C1 segment of cervical spinal cord (tissue), 14 donors: ENCODE measurements around the gene ZNF296.
"Not testable (repeated sequence)": the region's sequence is repeated elsewhere in the genome, so short reads cannot be mapped to it uniquely, and the experiment has no call there.

Experiments used
- DNase-seq, 14 donors: peaks; one replicate each; lab custom pipeline; 2025; lab: John Stamatoyannopoulos, UW

ZNF296 gene

DNA sequence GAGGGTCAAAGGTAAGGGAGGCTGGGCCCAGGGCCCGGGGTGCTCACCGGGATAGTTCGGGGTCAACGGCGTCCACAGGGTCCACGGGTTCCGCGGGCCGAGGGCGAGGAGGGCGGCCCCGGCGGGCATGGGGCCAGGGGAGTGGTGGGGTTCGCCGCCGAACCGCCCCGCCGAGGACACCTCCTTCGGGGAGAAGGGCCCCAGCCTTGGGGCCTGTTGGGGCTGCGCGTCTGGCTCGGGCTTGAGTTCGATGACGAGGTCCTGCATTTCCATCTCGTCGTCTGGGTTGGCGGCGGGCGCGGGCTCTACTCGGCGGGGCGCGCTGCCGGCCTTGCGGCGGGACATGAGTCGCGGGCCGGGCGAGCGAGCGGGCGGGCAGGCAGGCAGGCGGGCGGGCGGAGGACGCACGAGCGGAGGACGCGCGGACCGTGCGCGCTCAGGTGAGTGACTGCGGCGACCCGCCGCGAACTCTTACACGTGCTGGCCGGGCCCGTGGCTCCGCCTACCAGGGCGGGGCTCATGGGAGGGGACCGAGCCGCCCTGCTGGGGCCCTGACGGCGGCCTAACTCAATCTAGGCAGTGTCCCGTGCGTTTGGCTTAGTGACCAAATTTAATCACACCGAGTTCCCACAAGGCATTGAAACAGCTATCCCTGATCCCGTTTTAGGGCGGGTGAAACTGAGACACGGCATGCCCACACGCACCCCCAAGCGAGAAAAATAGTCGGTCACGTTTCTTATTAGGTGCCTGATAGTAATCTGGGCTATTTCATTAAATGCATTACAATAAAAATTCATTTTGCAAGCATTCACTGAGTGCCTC lies at the start of gene ZNF296:
Gene ZNF296, minus strand, starts transcription at position 450 of the 822 bp plus-strand sequence. Its CDS starts 105 bp downstream, at position 345.
- DNase-seq: peak in 5 of 14 donors; percentile 15 to 74 (median 27)

DNA sequence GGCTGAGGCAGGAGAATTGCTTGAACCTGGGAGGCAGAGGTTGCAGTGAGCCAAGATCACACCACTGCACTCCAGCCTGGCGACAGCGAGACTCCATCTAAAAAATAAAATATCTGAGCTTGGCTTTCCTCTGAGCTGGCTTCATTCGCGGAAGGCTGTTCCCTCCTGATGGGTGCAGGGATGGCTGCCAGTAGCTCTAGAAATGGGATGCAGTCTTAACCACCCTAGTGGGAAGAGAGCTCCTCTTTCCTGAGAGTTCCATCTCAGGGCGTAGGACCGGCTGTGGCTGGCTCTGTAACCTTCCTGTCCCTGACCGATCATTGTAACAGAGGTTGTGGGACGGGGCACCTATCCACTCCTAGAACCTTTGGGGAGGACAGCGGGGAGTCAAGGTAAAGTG lies 49.1 kb upstream of the ZNF296 start:
- peak in 1 of 14 donors; percentile 25 for DNase-seq

DNA sequence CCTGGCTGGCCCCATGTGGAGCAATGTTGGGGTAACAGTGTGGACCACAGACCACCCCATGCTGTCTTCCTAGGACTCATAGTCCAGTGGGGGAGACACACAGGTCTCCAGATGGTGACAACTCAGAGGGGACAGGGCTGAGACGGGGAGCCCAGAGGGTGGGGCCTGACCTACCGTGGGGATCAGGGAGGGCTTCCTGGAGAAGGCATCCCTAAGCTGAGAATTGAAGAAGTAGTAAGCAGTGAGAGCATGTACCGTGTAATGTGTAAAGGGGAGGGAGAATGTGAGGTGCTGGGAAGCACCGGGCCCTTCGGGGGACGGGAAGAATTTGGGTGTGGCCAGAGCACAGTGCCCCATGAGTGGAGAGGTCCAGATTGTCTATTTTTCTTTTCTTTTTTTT lies 47.7 kb upstream of the ZNF296 start:
- DNase-seq: no peak

DNA sequence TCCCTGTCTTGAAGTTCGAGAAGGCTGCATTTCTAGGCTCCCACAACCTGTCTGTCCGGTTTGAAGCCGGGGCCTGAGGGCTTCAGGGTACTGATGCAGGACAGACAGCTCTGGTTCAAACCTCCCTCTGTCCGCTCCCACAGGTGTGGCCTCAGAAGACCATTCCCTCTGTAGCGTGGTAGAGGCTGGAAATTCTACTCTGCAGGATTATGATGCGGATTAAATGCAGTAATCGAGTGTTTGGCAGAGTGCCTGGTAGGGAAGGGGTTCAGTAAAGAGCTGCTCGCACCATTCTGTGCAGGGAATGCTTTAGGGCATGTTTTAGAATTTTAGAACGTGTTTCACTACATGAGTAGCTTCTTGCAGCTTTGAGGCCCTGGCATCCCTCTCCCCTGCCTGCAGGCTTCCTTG lies 47.2 kb upstream of the ZNF296 start:
- DNase-seq: no peak

- no peak for DNase-seq
Measured at GRCh38 chr19:45122832-45123231, 46.6 kb upstream of the ZNF296 start.

GRCh38 chr19:45121827-45122345 lies 45.6 kb upstream of the ZNF296 start:
- no peak for DNase-seq

DNA sequence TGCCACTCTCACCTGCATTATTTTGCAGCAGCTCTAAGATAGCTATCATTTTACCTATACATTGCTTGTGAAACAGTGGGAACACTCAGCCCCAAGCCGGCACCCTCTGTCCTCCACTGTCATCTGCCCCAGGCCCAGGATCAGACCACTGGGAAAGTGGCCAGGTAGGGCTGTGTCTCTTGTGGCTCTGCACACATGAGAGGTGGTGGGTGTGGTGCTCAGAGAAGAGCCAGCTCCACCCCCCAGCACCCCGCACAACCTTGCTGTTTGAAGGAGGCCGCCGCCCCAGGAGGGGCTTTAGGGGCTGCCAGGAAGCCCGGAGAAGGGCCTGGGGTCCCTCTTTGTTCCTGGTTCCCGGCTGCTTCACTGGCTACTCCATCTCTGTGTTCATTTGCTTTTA lies 43.3 kb upstream of the ZNF296 start:
- DNase-seq: no peak

GRCh38 chr19:45118591-45119355 lies 42.5 kb upstream of the ZNF296 start:
- DNase-seq: peak in 1 of 14 donors; percentile 65

DNA sequence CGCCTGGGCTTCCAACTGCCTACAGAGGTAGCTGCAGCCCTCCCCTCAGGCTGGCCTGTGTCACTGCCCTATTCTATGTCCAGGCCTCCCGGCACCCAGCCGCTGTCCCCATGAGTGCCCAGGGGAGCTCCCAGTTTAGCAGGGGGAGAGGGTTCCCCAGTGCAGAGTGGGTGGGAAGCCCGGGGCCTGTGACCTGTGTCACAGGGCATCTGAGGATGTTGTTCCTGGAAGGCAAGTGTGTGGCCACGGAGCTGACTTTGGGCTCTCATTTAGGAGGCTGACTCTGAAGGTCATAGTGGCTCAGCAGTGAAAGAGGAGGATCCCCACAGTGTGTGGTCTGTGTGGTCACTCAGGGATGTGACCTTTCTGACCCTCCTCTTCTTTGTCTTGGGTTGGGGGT lies 41.8 kb upstream of the ZNF296 start:
- DNase-seq: peak in 1 of 14 donors; percentile 65

GRCh38 chr19:45117671-45118070 lies 41.4 kb upstream of the ZNF296 start:
- DNase-seq: peak in 1 of 14 donors; percentile 54

- peak in 1 of 14 donors; percentile 53 for DNase-seq
Measured at GRCh38 chr19:45117167-45117594, 40.9 kb upstream of the ZNF296 start.

- DNase-seq: no peak
Measured at GRCh38 chr19:45115809-45116615, 39.7 kb upstream of the ZNF296 start.

- DNase-seq: peak in 1 of 14 donors; percentile 10
Measured at GRCh38 chr19:45114116-45114515, 37.8 kb upstream of the ZNF296 start.

DNA sequence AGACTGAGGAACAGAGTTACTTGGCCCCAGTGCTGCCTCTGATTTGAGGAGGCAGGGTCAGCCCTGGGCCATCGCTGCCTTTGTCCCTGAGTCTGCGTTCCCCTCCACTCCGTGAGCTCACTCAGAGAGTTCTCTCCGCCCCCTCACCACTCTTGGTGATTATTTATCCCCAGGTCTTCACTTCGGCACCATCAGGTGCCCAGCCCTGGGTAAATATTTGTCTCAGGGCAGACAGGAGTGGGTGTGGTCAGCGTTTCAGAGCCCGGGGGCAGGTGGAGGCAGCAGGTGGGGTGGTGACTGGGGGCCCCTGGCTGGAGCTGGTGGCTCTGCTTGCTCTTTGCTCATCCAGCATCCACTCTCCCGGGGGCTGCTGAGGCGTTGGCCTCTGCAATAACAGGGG lies 37.4 kb upstream of the ZNF296 start:
- DNase-seq: no peak

DNA sequence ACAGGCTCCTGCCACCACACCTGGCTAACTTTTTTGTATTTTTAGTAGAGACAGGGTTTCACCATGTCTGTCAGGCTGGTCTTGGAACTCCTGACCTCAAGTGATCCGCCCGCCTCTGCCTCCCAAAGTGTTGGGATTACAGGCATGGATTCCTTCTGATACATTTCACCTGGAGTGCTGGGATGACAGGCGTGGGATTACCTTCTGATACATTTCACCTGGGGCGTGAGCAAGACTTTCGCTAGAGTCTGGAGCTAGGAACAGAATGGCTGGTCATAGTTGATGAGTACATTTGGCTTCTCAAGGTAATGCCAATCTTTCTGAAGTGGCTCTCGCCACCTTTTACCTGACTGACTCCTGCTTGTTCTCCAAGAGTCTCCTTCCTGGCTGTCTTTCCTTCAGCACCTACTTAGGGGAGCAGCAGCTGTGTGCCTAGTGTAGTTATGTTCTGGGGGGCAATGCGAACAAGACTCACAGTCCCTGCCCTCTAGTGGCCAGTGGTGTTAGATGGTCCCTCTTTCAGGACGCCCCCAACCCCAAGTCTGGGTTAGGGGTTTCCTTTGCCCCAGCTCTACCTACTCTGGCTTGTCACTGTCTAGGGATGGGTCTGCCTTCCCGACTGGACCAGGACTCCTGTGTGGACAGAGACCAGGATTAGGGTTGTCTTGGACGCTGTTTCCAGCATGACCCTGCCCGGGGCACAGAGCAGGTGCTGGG lies 36.0 kb upstream of the ZNF296 start:
- DNase-seq: no peak

- DNase-seq: peak in 1 of 14 donors; percentile 83
Measured at GRCh38 chr19:45110851-45111266, 34.6 kb upstream of the ZNF296 start.

GRCh38 chr19:45107621-45108150 lies 31.4 kb upstream of the ZNF296 start:
- no peak for DNase-seq

DNA sequence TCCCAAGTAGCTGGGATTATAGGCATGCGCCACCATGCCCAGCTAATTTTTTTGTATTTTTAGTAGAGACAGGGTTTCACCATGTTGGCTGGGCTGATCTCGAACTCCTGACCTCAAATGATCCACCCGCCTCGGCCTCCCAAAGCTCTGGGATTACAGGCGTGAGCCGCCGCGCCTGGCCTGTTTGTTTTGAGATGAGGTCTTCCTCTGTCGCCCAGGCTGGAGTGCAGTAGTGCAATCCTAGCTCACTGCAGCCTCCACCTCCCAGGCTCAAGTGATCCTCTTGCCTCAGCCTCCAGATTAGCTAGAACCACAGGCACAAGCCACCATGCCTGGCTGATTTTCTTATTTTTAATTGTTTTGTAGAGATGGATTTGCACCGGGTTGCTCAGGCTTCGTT lies 30.1 kb upstream of the ZNF296 start:
- not testable (repeated sequence) for DNase-seq

GRCh38 chr19:45104658-45105349 lies 28.5 kb upstream of the ZNF296 start:
- DNase-seq: peak in 1 of 14 donors; percentile 71
